H9 (cell line): Measurements from ENCODE around the gene ZSWIM3. TPM values are rescaled to one million over a fixed set of nuclear protein-coding genes. Genes with fewer than 3 reads are reported as not detected.

Experiments
- DNase-seq: peaks from one replicate; pipeline ENCODE4 v3.0.0-alpha.2; 2017
- H2AFZ ChIP-seq: one replicate; pipeline ENCODE4 v1.6.1; 2013; ENCODE audit warnings: mild to moderate bottlenecking, low read length, control low read depth, moderate library complexity
- H2AK5ac ChIP-seq: 2 replicates; pipeline ENCODE4 v1.6.1; 2013; ENCODE audit warnings: low read length, control low read depth, mixed read lengths; ENCODE audit not compliant: insufficient read length
- H2BK120ac ChIP-seq: one replicate; pipeline ENCODE4 v1.6.1; 2013; ENCODE audit warnings: low read depth, mild to moderate bottlenecking, low read length, control low read depth, inconsistent platforms; ENCODE audit not compliant: poor library complexity, severe bottlenecking
- H2BK12ac ChIP-seq: 2 replicates; pipeline ENCODE4 v1.6.1; 2013; ENCODE audit warnings: low read length, control low read depth, mixed read lengths, low read depth; ENCODE audit not compliant: insufficient read length
- H2BK15ac ChIP-seq: 2 replicates; pipeline ENCODE4 v1.6.1; 2013; ENCODE audit warnings: low read depth, low read length, control low read depth
- H2BK20ac ChIP-seq: one replicate; pipeline ENCODE4 v1.6.1; 2013; ENCODE audit warnings: low read depth, mild to moderate bottlenecking, low read length, control low read depth, inconsistent platforms; ENCODE audit not compliant: poor library complexity, severe bottlenecking
- H2BK5ac ChIP-seq: 2 replicates; pipeline ENCODE4 v1.6.1; 2013; ENCODE audit warnings: low read length, control low read depth, mixed read lengths; ENCODE audit not compliant: insufficient read length
- H3K14ac ChIP-seq: 2 replicates; pipeline ENCODE4 v1.6.1; 2013; ENCODE audit warnings: low read length, control low read depth; ENCODE audit not compliant: insufficient read depth
- H3K18ac ChIP-seq: 2 replicates; pipeline ENCODE4 v1.6.1; 2013; ENCODE audit warnings: low read depth, mild to moderate bottlenecking, mixed read lengths, low read length, control low read depth; ENCODE audit not compliant: insufficient read length
- H3K23ac ChIP-seq: 2 replicates; pipeline ENCODE4 v1.6.1; 2013; ENCODE audit warnings: low read length, control low read depth, mixed read lengths, low read depth; ENCODE audit not compliant: insufficient read length
- H3K23me2 ChIP-seq: 2 replicates; pipeline ENCODE4 v1.6.1; 2013; ENCODE audit warnings: low read depth, mild to moderate bottlenecking, mixed read lengths, low read length, control low read depth; ENCODE audit not compliant: insufficient read length, poor library complexity, severe bottlenecking
- H3K27ac ChIP-seq: 2 replicates; pipeline ENCODE4 v1.5.1; 2013; ENCODE audit warnings: low read length, control low read depth, mixed read lengths, low read depth; ENCODE audit not compliant: insufficient read length
- H3K27me3 ChIP-seq: 2 replicates; pipeline ENCODE4 v1.6.1; 2013; ENCODE audit warnings: low read length, control low read depth, inconsistent platforms; ENCODE audit not compliant: insufficient read depth
- H3K4ac ChIP-seq: 2 replicates; pipeline ENCODE4 v1.6.1; 2013; ENCODE audit warnings: low read depth, mild to moderate bottlenecking, control low read depth, inconsistent platforms, low read length, moderate library complexity
- H3K4me1 ChIP-seq: 2 replicates; pipeline ENCODE4 v1.6.1; 2013; ENCODE audit warnings: low read length, control low read depth, inconsistent platforms; ENCODE audit not compliant: insufficient read depth
- H3K4me2 ChIP-seq: 2 replicates; pipeline ENCODE4 v1.6.1; 2013; ENCODE audit warnings: low read length, control low read depth, mixed read lengths; ENCODE audit not compliant: insufficient read length, insufficient read depth
- H3K56ac ChIP-seq: 2 replicates; pipeline ENCODE4 v1.6.1; 2013; ENCODE audit warnings: low read depth, mild to moderate bottlenecking, mixed read lengths, low read length, control low read depth; ENCODE audit not compliant: insufficient read length
- H3K79me1 ChIP-seq: 2 replicates; pipeline ENCODE4 v1.6.1; 2013; ENCODE audit warnings: low read depth, mild to moderate bottlenecking, moderate library complexity, low read length, control low read depth, inconsistent platforms; ENCODE audit not compliant: insufficient read depth, poor library complexity, severe bottlenecking
- H3K79me2 ChIP-seq: 2 replicates; pipeline ENCODE4 v1.6.1; 2013; ENCODE audit warnings: low read length, control low read depth, inconsistent platforms; ENCODE audit not compliant: insufficient read depth
- H3K9ac ChIP-seq: 2 replicates; pipeline ENCODE4 v1.6.1; 2013; ENCODE audit warnings: low read length, control low read depth, mixed read lengths; ENCODE audit not compliant: insufficient read length; ENCODE audit errors: extremely low read depth
- H3K9me3 ChIP-seq: one replicate; pipeline ENCODE4 v1.6.1; 2013; ENCODE audit warnings: low read depth, low read length, inconsistent platforms; ENCODE audit not compliant: control insufficient read depth
- H3T11ph ChIP-seq: one replicate; pipeline ENCODE4 v1.6.1; 2013; ENCODE audit warnings: mild to moderate bottlenecking, low read length, control low read depth, inconsistent platforms
- H4K20me1 ChIP-seq: one replicate; pipeline ENCODE4 v1.6.1; 2013; ENCODE audit not compliant: control insufficient read depth, insufficient read length, insufficient read depth
- H4K5ac ChIP-seq: 2 replicates; pipeline ENCODE4 v1.6.1; 2013; ENCODE audit warnings: low read depth, mild to moderate bottlenecking, mixed read lengths, low read length, control low read depth; ENCODE audit not compliant: insufficient read length
- H4K8ac ChIP-seq: replicated peaks from 2 replicates; pipeline ENCODE4 v1.6.1; 2013; ENCODE audit warnings: low read length, control low read depth, mixed read lengths, low read depth; ENCODE audit not compliant: insufficient read length
- H4K91ac ChIP-seq: 2 replicates; pipeline ENCODE4 v1.6.1; 2013; ENCODE audit warnings: low read depth, mild to moderate bottlenecking, moderate library complexity, mixed read lengths, low read length, control low read depth; ENCODE audit not compliant: insufficient read length
- H3K27ac Mint-ChIP-seq, 3 experiments: 2 replicates in 2 of 3; 3 replicates in 1 of 3; pipeline ENCODE4 v1.8.0; 2020 to 2021; ENCODE audit warnings: mixed read lengths in 3 of 3, mild to moderate bottlenecking in 1 of 3, moderate library complexity in 1 of 3
- H3K27me3 Mint-ChIP-seq: 2 replicates; pipeline ENCODE4 v1.8.0; 2021; ENCODE audit warnings: low read depth, mild to moderate bottlenecking, moderate library complexity, mixed read lengths
- H3K36me3 Mint-ChIP-seq, 3 experiments: 2 replicates in 2 of 3; 3 replicates in 1 of 3; pipeline ENCODE4 v1.8.0; 2020 to 2021; ENCODE audit warnings: low read depth in 3 of 3, mixed read lengths in 3 of 3; ENCODE audit not compliant: insufficient read depth in 1 of 3
- H3K4me1 Mint-ChIP-seq, 2 experiments: 2 replicates each; pipeline ENCODE4 v1.8.0; 2020; ENCODE audit warnings: mixed read lengths in 2 of 2
- H3K4me3 Mint-ChIP-seq, 2 experiments: 2 replicates in 1 of 2; 3 replicates in 1 of 2; pipeline ENCODE4 v1.8.0; 2020 to 2021; ENCODE audit warnings: mild to moderate bottlenecking in 2 of 2, mixed read lengths in 2 of 2, moderate library complexity in 1 of 2
- H3K9me3 Mint-ChIP-seq, 2 experiments: 2 replicates in 1 of 2; 3 replicates in 1 of 2; pipeline ENCODE4 v1.8.0; 2020; ENCODE audit warnings: mild to moderate bottlenecking in 2 of 2, mixed read lengths in 2 of 2, moderate library complexity in 1 of 2
- WGBS: extraction: QIAGEN DNeasy Blood & Tissue Kit; methylation state at CpG from one replicate; pipeline ENCODE4 v1.1.7; 2013; ENCODE audit warnings: missing lambda C conversion rate, low lambda C conversion rate, mixed read lengths; ENCODE audit not compliant: insufficient read length; ENCODE audit errors: extremely low coverage; 5-methylcytosine and 5-hydroxymethylcytosine counted together
- total RNA-seq: library from RNA; stranded (reverse); gene quantifications from 2 replicates; pipeline ENCODE4 v1.2.1, GENCODE V29; 2021
- TF ChIP-seq, protein P1 (sequence below): fragments of 200-600 bp; sonication (generic); conservative IDR thresholded peaks from 3 replicates; pipeline ENCODE4 v1.8.0; 2021; ENCODE audit warnings: antibody characterized with exemption, mild to moderate bottlenecking

The ZSWIM3 gene
- total RNA-seq, 1 experiment from 2014 or later, result 8.0 TPM

DNA sequence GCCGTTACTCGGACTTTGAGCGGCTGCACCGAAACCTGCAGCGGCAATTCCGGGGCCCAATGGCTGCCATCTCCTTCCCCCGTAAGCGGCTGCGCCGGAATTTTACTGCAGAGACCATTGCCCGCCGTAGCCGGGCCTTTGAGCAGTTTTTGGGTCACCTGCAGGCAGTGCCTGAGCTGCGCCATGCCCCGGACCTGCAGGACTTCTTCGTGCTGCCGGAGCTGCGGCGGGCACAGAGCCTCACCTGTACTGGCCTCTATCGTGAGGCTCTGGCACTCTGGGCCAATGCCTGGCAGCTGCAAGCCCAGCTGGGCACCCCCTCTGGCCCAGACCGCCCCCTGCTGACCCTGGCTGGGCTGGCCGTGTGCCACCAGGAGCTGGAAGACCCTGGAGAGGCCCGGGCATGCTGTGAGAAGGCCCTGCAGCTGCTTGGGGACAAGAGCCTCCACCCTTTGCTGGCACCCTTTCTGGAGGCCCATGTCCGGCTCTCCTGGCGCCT lies 16.7 kb upstream of the ZSWIM3 start:
- Histone ChIP-seq H2BK5ac (no peak overlapping the region), H3K18ac (no peak overlapping the region), H4K8ac (no peak overlapping the region), H3K56ac (no peak overlapping the region), H2BK20ac (no peak overlapping the region), H2BK120ac (no peak overlapping the region), H3T11ph (no peak overlapping the region), H2BK15ac (no peak overlapping the region), H2BK12ac (no peak overlapping the region), H3K4me1 (no peaks in the 10 kb centered on the region), H2AK5ac (no peak overlapping the region), H3K14ac (no peak overlapping the region), H3K9me3 (no peaks in the 10 kb centered on the region), H3K23ac (no peak overlapping the region), H3K79me2 (no peaks in the 10 kb centered on the region), H4K20me1 (no peaks in the 10 kb centered on the region), H3K23me2 (peaks cover 3% of the 10 kb centered on the region), H4K5ac (no peak overlapping the region), H3K4ac (no peak overlapping the region), H3K27ac (no peak overlapping the region), H4K91ac (no peak overlapping the region), H2AFZ (no peak overlapping the region), H3K4me2 (no peak overlapping the region), H3K9ac (no peak overlapping the region), H3K27me3 (no peaks in the 10 kb centered on the region), H3K79me1 (no peaks in the 10 kb centered on the region)
- Mint-ChIP-seq H3K4me1 (peaks cover 2 to 3% of the 10 kb centered on the region in 2 experiments; a peak in 2 of 4 replicates), H3K27ac (no peak overlapping the region; a peak in 1 of 7 replicates), H3K4me3 (no peak overlapping the region), H3K36me3 (peaks cover 7 to 63% (median 46%) of the 10 kb centered on the region in 3 experiments), H3K27me3 (no peaks in the 10 kb centered on the region), H3K9me3 (no peaks in the 10 kb centered on the region)
- no peak for DNase-seq
- WGBS, result no CpG with 5 or more reads among the region's 25 CpGs
- TF ChIP-seq, protein P1, sequence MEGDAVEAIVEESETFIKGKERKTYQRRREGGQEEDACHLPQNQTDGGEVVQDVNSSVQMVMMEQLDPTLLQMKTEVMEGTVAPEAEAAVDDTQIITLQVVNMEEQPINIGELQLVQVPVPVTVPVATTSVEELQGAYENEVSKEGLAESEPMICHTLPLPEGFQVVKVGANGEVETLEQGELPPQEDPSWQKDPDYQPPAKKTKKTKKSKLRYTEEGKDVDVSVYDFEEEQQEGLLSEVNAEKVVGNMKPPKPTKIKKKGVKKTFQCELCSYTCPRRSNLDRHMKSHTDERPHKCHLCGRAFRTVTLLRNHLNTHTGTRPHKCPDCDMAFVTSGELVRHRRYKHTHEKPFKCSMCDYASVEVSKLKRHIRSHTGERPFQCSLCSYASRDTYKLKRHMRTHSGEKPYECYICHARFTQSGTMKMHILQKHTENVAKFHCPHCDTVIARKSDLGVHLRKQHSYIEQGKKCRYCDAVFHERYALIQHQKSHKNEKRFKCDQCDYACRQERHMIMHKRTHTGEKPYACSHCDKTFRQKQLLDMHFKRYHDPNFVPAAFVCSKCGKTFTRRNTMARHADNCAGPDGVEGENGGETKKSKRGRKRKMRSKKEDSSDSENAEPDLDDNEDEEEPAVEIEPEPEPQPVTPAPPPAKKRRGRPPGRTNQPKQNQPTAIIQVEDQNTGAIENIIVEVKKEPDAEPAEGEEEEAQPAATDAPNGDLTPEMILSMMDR, result no peak
